ENCODE results near the gene TFDP2. TPM values are rescaled to one million over a fixed set of nuclear protein-coding genes. Genes with fewer than 3 reads are reported as not detected.

Gene TFDP2
- total RNA-seq, 2 experiments from 2014 or later = 33.1 to 34.2 TPM

DNA sequence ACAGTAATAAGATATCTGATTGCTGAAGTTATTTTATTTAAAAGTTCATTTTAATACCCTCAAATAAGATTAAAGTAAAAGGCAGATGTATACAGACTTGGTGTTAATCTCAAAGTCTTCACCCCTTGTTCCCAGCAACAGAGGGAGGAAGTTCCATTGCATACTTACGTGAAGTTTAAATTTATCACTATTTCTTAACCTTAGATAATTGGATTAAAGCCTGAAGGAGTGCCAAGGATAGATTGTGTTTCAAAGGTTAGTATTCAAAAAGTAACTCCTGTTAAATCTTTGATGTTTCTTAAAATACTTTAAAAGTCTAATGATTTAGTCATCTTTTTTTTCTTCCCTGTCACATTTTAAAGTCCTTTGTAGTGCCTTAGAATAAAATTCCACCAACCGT is 233.6 kb downstream of the TFDP2 start:
- ATAC-seq (ENCODE audit: poor library complexity) (no peak), DNase-seq (no peak)
- peaks cover 25% of the 10 kb centered on the region for H3K36me3 Mint-ChIP-seq (ENCODE audit: low read depth)
- H3K9me3 Mint-ChIP-seq = no peaks in the 10 kb centered on the region
- ChIA-PET POLR2A (no interaction called here), CTCF (no interaction called here)
- Histone ChIP-seq H3K9me3 (ENCODE audit: control insufficient read depth in 1 of 2, insufficient read depth in 1 of 2, low read length in 2 of 2) (no peaks in the 10 kb centered on the region), H3K36me3 (ENCODE audit: insufficient read depth, low read length) (peaks cover 18% of the 10 kb centered on the region), H3K4me3 (ENCODE audit: low read length) (no peak overlapping the region), H3K27me3 (ENCODE audit: control insufficient read depth in 1 of 2, insufficient read depth in 2 of 2, low read length in 2 of 2) (no peaks in the 10 kb centered on the region), H3K27ac (ENCODE audit: low read depth in 1 of 2, low read length in 2 of 2) (no peak overlapping the region), H3K4me1 (ENCODE audit: insufficient read depth, low read length) (no peaks in the 10 kb centered on the region)
- H3K4me1 Mint-ChIP-seq (ENCODE audit: low read depth) = peaks cover 4% of the 10 kb centered on the region
- H3K27ac Mint-ChIP-seq = no peak overlapping the region
- H3K4me3 Mint-ChIP-seq = no peak overlapping the region
- TF ChIP-seq, protein P1, sequence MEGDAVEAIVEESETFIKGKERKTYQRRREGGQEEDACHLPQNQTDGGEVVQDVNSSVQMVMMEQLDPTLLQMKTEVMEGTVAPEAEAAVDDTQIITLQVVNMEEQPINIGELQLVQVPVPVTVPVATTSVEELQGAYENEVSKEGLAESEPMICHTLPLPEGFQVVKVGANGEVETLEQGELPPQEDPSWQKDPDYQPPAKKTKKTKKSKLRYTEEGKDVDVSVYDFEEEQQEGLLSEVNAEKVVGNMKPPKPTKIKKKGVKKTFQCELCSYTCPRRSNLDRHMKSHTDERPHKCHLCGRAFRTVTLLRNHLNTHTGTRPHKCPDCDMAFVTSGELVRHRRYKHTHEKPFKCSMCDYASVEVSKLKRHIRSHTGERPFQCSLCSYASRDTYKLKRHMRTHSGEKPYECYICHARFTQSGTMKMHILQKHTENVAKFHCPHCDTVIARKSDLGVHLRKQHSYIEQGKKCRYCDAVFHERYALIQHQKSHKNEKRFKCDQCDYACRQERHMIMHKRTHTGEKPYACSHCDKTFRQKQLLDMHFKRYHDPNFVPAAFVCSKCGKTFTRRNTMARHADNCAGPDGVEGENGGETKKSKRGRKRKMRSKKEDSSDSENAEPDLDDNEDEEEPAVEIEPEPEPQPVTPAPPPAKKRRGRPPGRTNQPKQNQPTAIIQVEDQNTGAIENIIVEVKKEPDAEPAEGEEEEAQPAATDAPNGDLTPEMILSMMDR (IDR thresholded peaks at IDR 0.05) = no peak
- H3K27me3 Mint-ChIP-seq = no peaks in the 10 kb centered on the region
- intact Hi-C loops (cut with DNase I, micrococcal nuclease) = loop anchor here in 1 of 2 experiments (10.0 kb wide), 1 partner anchor 451 kb away; no protein-coding TSS in a partner anchor

DNA sequence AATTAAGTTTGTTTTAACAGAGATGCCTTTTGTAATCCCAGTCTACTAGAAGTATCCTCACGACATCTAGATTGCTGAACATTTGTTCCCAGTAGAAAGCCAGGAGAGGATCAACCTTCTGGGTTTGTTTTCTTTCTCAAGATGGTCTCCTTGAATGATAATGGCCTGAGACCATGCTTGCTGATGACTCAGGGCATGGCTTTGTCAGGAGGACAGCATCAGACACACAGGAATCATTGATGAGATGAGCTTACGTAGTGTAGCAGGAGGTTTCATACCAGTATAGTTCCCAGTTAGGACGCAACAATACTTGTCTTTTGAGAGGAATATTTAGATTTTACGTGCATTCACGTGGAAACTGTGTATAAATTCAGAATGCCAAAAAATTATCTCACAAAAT is 234.3 kb downstream of the TFDP2 start:
- no peaks in the 10 kb centered on the region for H3K27me3 ChIP-seq (ENCODE audit: control insufficient read depth in 1 of 2, insufficient read depth in 2 of 2, low read length in 2 of 2)
- no peak overlapping the region for H3K4me3 ChIP-seq (ENCODE audit: low read length)
- ATAC-seq (ENCODE audit: poor library complexity) = no peak
- Mint-ChIP-seq H3K36me3 (ENCODE audit: low read depth) (peaks cover 25% of the 10 kb centered on the region), H3K9me3 (no peaks in the 10 kb centered on the region), H3K27me3 (no peaks in the 10 kb centered on the region), H3K4me3 (no peak overlapping the region), H3K4me1 (ENCODE audit: low read depth) (peaks cover 4% of the 10 kb centered on the region), H3K27ac (no peak overlapping the region)
- DNase-seq = no peak
- no peaks in the 10 kb centered on the region for H3K9me3 ChIP-seq (ENCODE audit: control insufficient read depth in 1 of 2, insufficient read depth in 1 of 2, low read length in 2 of 2)
- H3K27ac ChIP-seq (ENCODE audit: low read depth in 1 of 2, low read length in 2 of 2) = no peak overlapping the region
- TF ChIP-seq, protein P1 (IDR thresholded peaks at IDR 0.05) = no peak
- CTCF ChIA-PET = interaction anchor here (0.8 kb wide), 1 partner anchor 400 kb away, joined by 5 read pairs; no protein-coding TSS in a partner anchor
- POLR2A ChIA-PET = no interaction called here
- no peaks in the 10 kb centered on the region for H3K4me1 ChIP-seq (ENCODE audit: insufficient read depth, low read length)
- intact Hi-C loops (cut with DNase I, micrococcal nuclease) = loop anchor here in 1 of 2 experiments (10.0 kb wide), 1 partner anchor 450 kb away; no protein-coding TSS in a partner anchor
- peaks cover 17% of the 10 kb centered on the region for H3K36me3 ChIP-seq (ENCODE audit: insufficient read depth, low read length)

DNA sequence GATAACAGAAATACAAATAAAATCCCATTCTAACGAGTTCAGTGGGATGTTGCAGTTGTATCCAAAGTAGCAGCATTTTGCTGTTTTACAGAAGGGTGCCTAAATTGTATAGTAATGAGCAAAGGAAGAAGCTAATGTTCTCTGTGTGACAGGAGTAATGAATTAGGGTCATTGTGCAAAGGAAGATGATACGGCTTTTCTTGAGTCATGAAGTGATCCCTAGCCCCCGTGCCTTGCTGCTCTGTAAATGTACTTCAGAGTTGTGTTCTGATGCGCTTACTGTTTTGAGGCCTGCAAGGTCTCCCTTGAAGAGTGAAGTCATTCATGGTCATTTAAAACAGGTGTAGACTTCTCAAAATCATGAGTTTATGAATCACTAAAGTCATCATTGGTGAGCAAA is 235.0 kb downstream of the TFDP2 start:
- DNase-seq (no peak), ATAC-seq (ENCODE audit: poor library complexity) (no peak)
- Histone ChIP-seq H3K27me3 (ENCODE audit: control insufficient read depth in 1 of 2, insufficient read depth in 2 of 2, low read length in 2 of 2) (no peaks in the 10 kb centered on the region), H3K4me3 (ENCODE audit: low read length) (no peak overlapping the region), H3K36me3 (ENCODE audit: insufficient read depth, low read length) (peaks cover 13% of the 10 kb centered on the region), H3K27ac (ENCODE audit: low read depth in 1 of 2, low read length in 2 of 2) (no peak overlapping the region), H3K4me1 (ENCODE audit: insufficient read depth, low read length) (no peaks in the 10 kb centered on the region), H3K9me3 (ENCODE audit: control insufficient read depth in 1 of 2, insufficient read depth in 1 of 2, low read length in 2 of 2) (no peaks in the 10 kb centered on the region)
- Mint-ChIP-seq H3K27ac (no peak overlapping the region), H3K27me3 (no peaks in the 10 kb centered on the region), H3K4me3 (no peak overlapping the region), H3K4me1 (ENCODE audit: low read depth) (peaks cover 4% of the 10 kb centered on the region), H3K36me3 (ENCODE audit: low read depth) (peaks cover 30% of the 10 kb centered on the region), H3K9me3 (no peaks in the 10 kb centered on the region)
- intact Hi-C loops (cut with DNase I, micrococcal nuclease) = loop anchor here (5.0 to 10.0 kb wide), 2 partner anchors 37 to 450 kb away; partner anchors contain the start of gene ATP1B3 (in 1 of the 2)
- ChIA-PET POLR2A (interaction anchor here (1.7 kb wide), 1 partner anchor 118 kb away, joined by 6 read pairs; no protein-coding TSS in a partner anchor), CTCF (no interaction called here)
- TF ChIP-seq, protein P1 (IDR thresholded peaks at IDR 0.05) = no peak

All from CD4-positive, alpha-beta T cell (primary cell).